Transverse colon (tissue), 4 donors: Measurements from ENCODE around the gene PTPN18.

Source experiments
- CTCF ChIP-seq, 5 experiments: fragments of 200-600 bp in 3 of 5; fragments of 450-650 bp in 2 of 5; sonication (generic) in 3 of 5; IDR thresholded peaks; 1 replicate in 2 of 5; 2 replicates in 3 of 5; pipeline ENCODE4 v1.5.1; 2016 to 2017; ENCODE audit warnings: antibody characterized with exemption in 5 of 5, inconsistent platforms in 3 of 5, mild to moderate bottlenecking in 2 of 5, moderate library complexity in 1 of 5
- POLR2A ChIP-seq: fragments of 450-650 bp; IDR thresholded peaks from one replicate; pipeline ENCODE4 v1.6.1; 2016; ENCODE audit warnings: antibody characterized with exemption, mild to moderate bottlenecking, moderate library complexity
- POLR2AphosphoS5 ChIP-seq, 3 donors: sonication (generic); formaldehyde crosslinking; IDR thresholded peaks; one replicate each; pipeline ENCODE4 v1.6.1; 2016; ENCODE audit warnings: antibody characterized with exemption in 3 of 3

GRCh38 chr2:130346741-130347066, 9.2 kb upstream of the PTPN18 start:
- TF ChIP-seq CTCF (IDR thresholded peaks at IDR 0.05) (no peak), POLR2A (no peak), POLR2AphosphoS5 (IDR thresholded peaks at IDR 0.05) (no peak)
